Activated T-helper 9 cell treated with anti-CD3 and anti-CD28 coated beads, Interleukin-2, amount 50 U/mL, for 16 hours (primary cell): Measurements from ENCODE around the gene MZF1.
A peak's percentile ranks its signal among the peaks of the same experiment; 100 is the strongest.

Experiments used
- DNase-seq: peaks from one replicate; pipeline ENCODE4 v3.0.0-alpha.2; 2020; ENCODE audit warnings: low read depth

The MZF1 gene

GRCh38 chr19:58513694-58514563, 59.2 kb downstream of the MZF1 start:
- peak; percentile 93 for DNase-seq

- DNase-seq = no peak
Measured at GRCh38 chr19:58513213-58513693, 59.9 kb downstream of the MZF1 start.
